ENCODE measurements around the gene ZNF750. TPM values are rescaled to one million over a fixed set of nuclear protein-coding genes. Genes with fewer than 3 reads are reported as not detected.
"Not testable (repeated sequence)": the region's sequence is repeated elsewhere in the genome, so short reads cannot be mapped to it uniquely, and the experiment has no call there.

The ZNF750 gene
- total RNA-seq, 1 donor from 2014 or later, result 0.15 TPM

DNA sequence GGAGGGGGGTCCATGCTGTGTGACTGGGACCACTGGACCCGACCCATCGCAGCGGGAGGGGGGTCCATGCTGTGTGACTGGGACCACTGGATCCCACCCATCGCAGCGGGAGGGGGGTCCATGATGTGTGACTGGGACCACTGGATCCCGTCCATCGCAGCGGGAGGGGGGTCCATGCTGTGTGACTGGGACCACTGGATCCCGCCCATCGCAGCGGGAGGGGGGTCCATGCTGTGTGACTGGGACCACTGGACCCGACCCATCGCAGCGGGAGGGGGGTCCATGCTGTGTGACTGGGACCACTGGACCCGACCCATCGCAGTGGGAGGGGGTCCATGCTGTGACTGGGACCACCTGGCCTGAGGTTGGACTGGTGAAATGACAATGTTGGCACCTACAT, 54.2 kb downstream of the ZNF750 start:
- intact Hi-C loops (cut with micrococcal nuclease); ATAC-seq; DNase-seq: not testable (repeated sequence)

DNA sequence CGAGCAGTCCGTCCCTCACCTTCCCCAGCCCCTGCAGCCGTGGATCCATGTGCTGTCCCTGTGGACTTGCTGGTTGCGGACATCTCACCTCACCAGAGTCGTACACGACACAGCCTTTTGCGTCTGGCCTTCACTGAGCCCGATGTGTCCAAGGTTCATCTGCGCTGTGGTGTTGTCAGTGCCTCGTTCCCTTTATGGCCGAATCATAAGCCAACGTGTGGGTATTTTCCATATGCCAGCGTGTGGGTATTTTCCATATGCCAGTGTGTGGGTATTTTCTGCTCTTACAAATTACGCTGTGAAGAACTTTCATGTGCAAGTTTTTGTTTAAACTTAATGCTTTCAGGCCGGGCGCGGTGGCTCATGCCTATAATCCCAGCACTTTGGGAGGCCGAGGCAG, 56.3 kb downstream of the ZNF750 start:
- ATAC-seq, result no peak
- intact Hi-C loops (cut with micrococcal nuclease), result no loop called here
- no peak for DNase-seq

DNA sequence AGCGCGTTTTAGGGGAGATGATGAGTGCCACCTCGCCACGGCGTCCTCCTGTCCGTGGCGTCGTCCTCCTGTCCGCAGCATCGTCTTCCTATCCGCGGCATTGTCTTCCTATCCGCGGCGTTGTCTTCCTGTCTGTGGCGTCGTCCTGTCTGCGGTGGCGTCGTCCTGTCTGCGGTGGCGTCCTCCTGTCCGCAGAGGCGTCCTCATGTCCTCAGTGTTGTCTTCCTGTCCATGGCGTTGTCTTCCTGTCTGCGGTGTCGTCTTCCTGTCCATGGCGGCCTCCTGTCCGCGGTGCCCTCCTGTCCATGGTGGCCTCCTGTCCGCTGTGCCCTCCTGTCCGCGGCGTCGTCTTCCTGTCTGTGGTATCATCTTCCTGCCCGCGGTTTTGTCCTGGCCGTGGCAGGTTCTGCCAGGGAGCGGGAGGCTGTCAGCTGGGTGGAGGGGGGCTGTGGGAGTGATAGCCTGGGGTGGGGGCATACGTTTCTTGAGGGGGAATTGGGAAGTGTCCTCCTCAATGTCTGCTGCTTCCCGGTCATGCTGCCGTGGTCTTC, 57.1 kb downstream of the ZNF750 start:
- DNase-seq (no peak), ATAC-seq (peak; percentile 29)
- intact Hi-C loops (cut with micrococcal nuclease), result no loop called here

DNA sequence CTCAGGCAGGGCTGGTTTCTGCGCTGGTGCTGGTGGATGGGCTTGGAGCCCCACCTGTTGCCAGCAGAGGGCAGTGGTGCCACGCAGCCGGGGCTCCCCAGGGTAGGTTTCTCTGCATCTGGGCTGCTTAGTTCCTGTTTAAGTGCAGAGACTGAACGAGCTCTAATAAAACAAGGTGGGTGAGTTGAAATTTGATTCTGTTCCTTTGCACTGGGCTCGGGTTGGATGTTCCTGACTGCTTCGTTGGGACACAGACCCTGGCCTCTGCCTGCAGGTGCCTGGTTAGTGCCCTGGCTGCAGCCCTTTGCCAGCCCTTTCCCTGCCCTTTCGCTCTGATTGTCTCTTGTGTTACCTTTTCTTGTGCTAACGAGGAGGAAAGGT, 57.9 kb downstream of the ZNF750 start:
- DNase-seq (peak; percentile 90), ATAC-seq (peak; percentile 95)
- intact Hi-C loops (cut with micrococcal nuclease), result no loop called here

DNA sequence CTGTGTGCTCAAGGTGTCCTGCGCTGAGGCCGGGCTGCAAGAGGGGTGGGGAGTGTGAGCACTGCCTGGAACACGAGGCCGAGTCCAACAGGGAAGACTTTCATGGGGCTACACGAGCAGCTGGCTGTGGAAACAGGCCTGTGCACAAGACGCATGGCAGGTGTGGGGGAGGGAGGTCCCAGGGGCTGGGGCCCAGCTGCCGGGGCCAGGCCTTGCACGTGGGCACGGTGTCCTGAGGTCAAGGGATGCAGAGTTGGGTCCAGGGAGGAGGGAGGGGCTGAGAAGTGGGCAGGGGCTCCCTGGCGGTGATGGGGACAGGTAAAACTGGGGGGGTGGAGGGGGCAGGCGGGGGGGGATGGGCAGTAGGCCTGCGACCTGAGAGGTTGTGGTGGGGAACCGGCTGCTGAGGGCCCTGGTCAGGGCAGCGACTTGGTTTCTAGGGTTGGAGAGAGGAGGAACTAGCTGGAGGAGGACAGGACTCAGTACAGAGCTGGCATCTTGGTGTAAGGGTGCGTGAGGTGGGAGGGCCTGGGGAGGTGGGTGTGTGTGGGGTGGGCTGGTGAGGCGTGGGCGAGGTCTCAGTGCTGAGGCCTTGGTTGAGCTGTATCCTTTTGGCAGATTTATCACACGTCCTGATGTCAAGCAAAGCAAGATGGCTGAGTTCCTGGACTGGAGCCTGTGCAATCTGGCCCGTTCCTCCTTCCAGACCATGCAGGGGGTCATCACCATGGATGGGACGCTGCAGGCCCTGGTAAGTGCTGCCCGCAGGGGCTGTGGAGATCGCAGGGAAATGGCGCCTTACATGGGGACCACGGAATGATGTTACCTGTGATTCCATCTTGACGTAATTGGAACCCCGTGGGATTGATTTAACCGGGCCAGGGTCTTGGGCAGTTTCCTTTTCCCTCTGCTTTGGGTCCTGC, 58.6 kb downstream of the ZNF750 start:
- no peak for DNase-seq
- peak; percentile 11 for ATAC-seq
- intact Hi-C loops (cut with micrococcal nuclease), result no loop called here

DNA sequence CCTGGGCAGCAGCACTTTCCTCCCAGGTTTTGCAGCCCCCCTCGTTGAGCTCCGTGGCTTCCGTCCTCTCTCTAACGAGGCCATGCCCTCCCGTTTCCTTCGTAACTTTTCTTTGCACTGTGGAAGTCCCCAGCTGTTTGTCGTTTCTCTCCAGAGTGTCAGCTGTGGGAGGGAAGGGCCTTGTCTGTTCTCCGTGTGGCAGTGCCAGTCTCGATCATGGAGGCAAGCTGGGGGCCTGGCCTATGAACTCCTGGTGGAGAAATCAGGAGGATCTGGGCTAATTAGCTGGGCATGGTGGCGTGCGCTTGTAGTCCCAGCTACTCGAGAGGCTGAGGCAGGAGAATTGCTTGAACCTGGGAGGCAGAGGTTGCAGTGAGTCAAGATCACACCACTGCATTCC, 59.6 kb downstream of the ZNF750 start:
- DNase-seq (no peak), ATAC-seq (no peak)
- intact Hi-C loops (cut with micrococcal nuclease), result no loop called here

DNA sequence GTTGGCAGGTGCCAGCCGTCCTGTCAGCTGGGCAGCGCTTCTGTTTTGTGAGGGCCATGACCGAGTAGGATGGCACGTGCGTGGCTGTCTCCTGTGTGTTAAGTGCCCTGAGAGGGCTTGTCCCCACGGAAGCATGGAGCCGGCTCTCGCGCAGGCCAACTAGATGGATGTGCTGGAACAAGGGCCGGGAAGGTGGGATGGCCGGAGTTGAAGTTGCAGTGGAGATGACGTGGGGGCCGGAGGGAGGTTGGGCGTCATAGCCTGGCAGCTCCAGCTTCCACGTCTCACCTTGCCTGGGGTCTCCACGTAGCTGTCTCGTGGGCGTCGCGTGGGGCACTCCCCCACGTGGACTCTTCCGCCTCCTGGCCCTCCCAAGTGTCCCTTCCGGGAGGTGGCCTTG, 60.3 kb downstream of the ZNF750 start:
- DNase-seq, result no peak

More for the DNA sequence above, 60.3 kb downstream of the ZNF750 start:
- ATAC-seq, result no peak
- intact Hi-C loops (cut with micrococcal nuclease), result no loop called here

Other genes with a start within 250 kb of the ZNF750 start
- 37.3 TPM for gene WDR45B, start 191.6 kb downstream of the ZNF750 start, total RNA-seq
- gene RAB40B, start 141.3 kb downstream of the ZNF750 start, total RNA-seq, result 21.3 TPM
- gene FN3KRP, start 123.3 kb downstream of the ZNF750 start, total RNA-seq, result 14.0 TPM
- 92.6 TPM for gene FN3K, start 104.4 kb downstream of the ZNF750 start, total RNA-seq
- 53.4 TPM for gene TBCD, start 88.0 kb downstream of the ZNF750 start, total RNA-seq
- gene METRNL, start 239.6 kb upstream of the ZNF750 start, total RNA-seq, result 68.4 TPM

Data from left ventricle myocardium superior (tissue), 1 donor.